Neuronal stem cell (in vitro differentiated cells): ENCODE results near the gene TSPAN4.

Source experiments
- DNase-seq: peaks from one replicate; pipeline ENCODE4 v3.0.0-alpha.2; 2013; ENCODE audit warnings: low spot score
- H2AFZ ChIP-seq: one replicate; pipeline ENCODE4 v1.6.1; 2013; ENCODE audit warnings: mild to moderate bottlenecking, low read length, inconsistent platforms
- H2AK5ac ChIP-seq: 2 replicates; pipeline ENCODE4 v1.6.1; 2013; ENCODE audit warnings: low read depth, mild to moderate bottlenecking, inconsistent platforms, low read length, moderate library complexity, mixed read lengths
- H2BK120ac ChIP-seq: 2 replicates; pipeline ENCODE4 v1.6.1; 2013; ENCODE audit warnings: low read depth, mild to moderate bottlenecking, inconsistent platforms, low read length, moderate library complexity, mixed read lengths
- H2BK12ac ChIP-seq: one replicate; pipeline ENCODE4 v1.6.1; 2013; ENCODE audit warnings: low read length, inconsistent platforms
- H2BK15ac ChIP-seq: 2 replicates; pipeline ENCODE4 v1.6.1; 2013; ENCODE audit warnings: mild to moderate bottlenecking, low read length, inconsistent platforms, mixed read lengths
- H2BK5ac ChIP-seq: one replicate; pipeline ENCODE4 v1.6.1; 2013; ENCODE audit warnings: inconsistent platforms, mild to moderate bottlenecking, low read length, moderate library complexity
- H3K14ac ChIP-seq: one replicate; pipeline ENCODE4 v1.6.1; 2013; ENCODE audit warnings: low read length, inconsistent platforms
- H3K18ac ChIP-seq: 2 replicates; pipeline ENCODE4 v1.6.1; 2013; ENCODE audit warnings: low read length, inconsistent platforms
- H3K23ac ChIP-seq: 2 replicates; pipeline ENCODE4 v1.6.1; 2013; ENCODE audit warnings: low read depth, mild to moderate bottlenecking, mixed read lengths, low read length, inconsistent platforms; ENCODE audit not compliant: poor library complexity
- H3K27ac ChIP-seq: replicated peaks from 3 replicates; pipeline ENCODE4 v1.5.1; 2013; ENCODE audit warnings: low read length, inconsistent platforms
- H3K27me3 ChIP-seq, 3 experiments: 2 replicates each; pipeline ENCODE4 v1.6.1; 2013; ENCODE audit warnings: low read length in 3 of 3, mild to moderate bottlenecking in 2 of 3, inconsistent platforms in 1 of 3, low read depth in 1 of 3, mixed read lengths in 1 of 3, moderate library complexity in 1 of 3; ENCODE audit not compliant: control insufficient read depth in 3 of 3, insufficient read depth in 3 of 3
- H3K36me3 ChIP-seq, 2 donors: replicated peaks in 1 of 2; 2 replicates each; pipeline ENCODE4 v1.6.1; 2013; ENCODE audit warnings: low read length in 2 of 2; ENCODE audit not compliant: control insufficient read depth in 2 of 2, insufficient read depth in 2 of 2
- H3K4ac ChIP-seq: 2 replicates; pipeline ENCODE4 v1.6.1; 2013; ENCODE audit warnings: inconsistent platforms, mild to moderate bottlenecking, low read length, moderate library complexity
- H3K4me1 ChIP-seq, 2 donors: 1 replicate in 1 of 2; 2 replicates in 1 of 2; pipeline ENCODE4 v1.6.1; 2013; ENCODE audit warnings: low read length in 2 of 2, low read depth in 1 of 2; ENCODE audit not compliant: control insufficient read depth in 2 of 2, insufficient read depth in 1 of 2
- H3K4me2 ChIP-seq: one replicate; pipeline ENCODE4 v1.6.1; 2013; ENCODE audit warnings: mild to moderate bottlenecking, low read length, inconsistent platforms; ENCODE audit not compliant: insufficient read depth, poor library complexity, severe bottlenecking
- H3K4me3 ChIP-seq, 2 donors: 2 replicates each; pipeline ENCODE4 v1.5.1; 2013; ENCODE audit warnings: low read length in 2 of 2, mild to moderate bottlenecking in 2 of 2, inconsistent platforms in 1 of 2, moderate library complexity in 1 of 2
- H3K79me1 ChIP-seq: one replicate; pipeline ENCODE4 v1.6.1; 2013; ENCODE audit warnings: low read depth, mild to moderate bottlenecking, inconsistent platforms, low read length, moderate library complexity
- H3K9ac ChIP-seq: one replicate; pipeline ENCODE4 v1.6.1; 2013; ENCODE audit warnings: mild to moderate bottlenecking, low read depth, low read length, inconsistent platforms; ENCODE audit not compliant: poor library complexity
- H3K9me3 ChIP-seq, 2 donors: replicated peaks in 1 of 2; 2 replicates each; pipeline versions ENCODE3 to v1.6.1; 2013; ENCODE audit warnings: low read length in 2 of 2, mild to moderate bottlenecking in 2 of 2, inconsistent platforms in 1 of 2, low read depth in 1 of 2, mixed read lengths in 1 of 2, moderate library complexity in 1 of 2; ENCODE audit not compliant: control insufficient read depth in 2 of 2, insufficient read depth in 1 of 2
- H4K8ac ChIP-seq: one replicate; pipeline ENCODE4 v1.6.1; 2013; ENCODE audit warnings: low read depth, mild to moderate bottlenecking, inconsistent platforms, low read length, moderate library complexity
- H4K91ac ChIP-seq: one replicate; pipeline ENCODE4 v1.6.1; 2013; ENCODE audit warnings: low read length, low read depth, mild to moderate bottlenecking, inconsistent platforms; ENCODE audit not compliant: poor library complexity
- WGBS, 2 donors: extraction: QIAGEN DNeasy Blood & Tissue Kit; methylation state at CpG; one replicate each; pipeline ENCODE4 v1.1.7; 2013; ENCODE audit warnings: missing lambda C conversion rate in 2 of 2, mixed read lengths in 1 of 2; ENCODE audit not compliant: insufficient read length in 2 of 2, insufficient replicate concordance in 1 of 2; ENCODE audit errors: extremely low coverage in 2 of 2; 5-methylcytosine and 5-hydroxymethylcytosine counted together

Gene TSPAN4

GRCh38 chr11:865462-866430 is 23.1 kb downstream of the TSPAN4 start:
- peak overlapping the region; percentile 46 for H2AK5ac ChIP-seq
- peaks cover 5% of the 10 kb centered on the region for H3K79me1 ChIP-seq
- no peak overlapping the region for H3K27ac ChIP-seq
- no peak overlapping the region for H3K4ac ChIP-seq
- H3K9me3 ChIP-seq, result no peaks in the 10 kb centered on the region
- DNase-seq, result no peak
- peaks cover 4 to 43% of the 10 kb centered on the region in 2 donors for H3K36me3 ChIP-seq
- no peak overlapping the region for H3K18ac ChIP-seq
- H4K8ac ChIP-seq, result no peak overlapping the region
- no peak overlapping the region for H2BK12ac ChIP-seq
- no peaks in the 10 kb centered on the region for H3K27me3 ChIP-seq
- no peak overlapping the region for H2AFZ ChIP-seq
- H3K4me1 ChIP-seq, result peaks cover 7 to 17% of the 10 kb centered on the region in 2 donors
- H3K23ac ChIP-seq, result no peak overlapping the region
- no CpG with 5 or more reads among the region's 41 CpGs for WGBS, 2 donors
- no peak overlapping the region for H2BK120ac ChIP-seq
- no peak overlapping the region for H2BK5ac ChIP-seq
- no peak overlapping the region for H3K14ac ChIP-seq
- no peak overlapping the region for H2BK15ac ChIP-seq
- H3K4me3 ChIP-seq, result no peak overlapping the region
- no peak overlapping the region for H4K91ac ChIP-seq
- H3K9ac ChIP-seq, result peak overlapping the region; percentile 70
- H3K4me2 ChIP-seq, result no peak overlapping the region

- no peak overlapping the region for H3K4me3 ChIP-seq
- no peak overlapping the region for H2AFZ ChIP-seq
- peaks cover 4 to 46% of the 10 kb centered on the region in 2 donors for H3K36me3 ChIP-seq
- peak overlapping the region; percentile 55 for H3K23ac ChIP-seq
- no peak overlapping the region for H2BK12ac ChIP-seq
- H3K79me1 ChIP-seq, result peaks cover 5% of the 10 kb centered on the region
- no peak overlapping the region for H2AK5ac ChIP-seq
- H3K27me3 ChIP-seq, result no peaks in the 10 kb centered on the region
- no peak overlapping the region for H2BK15ac ChIP-seq
- H3K4ac ChIP-seq, result no peak overlapping the region
- no peak overlapping the region for H4K91ac ChIP-seq
- H3K18ac ChIP-seq, result no peak overlapping the region
- H4K8ac ChIP-seq, result no peak overlapping the region
- no peak overlapping the region for H3K4me2 ChIP-seq
- H2BK5ac ChIP-seq, result no peak overlapping the region
- no peak for DNase-seq
- no peaks in the 10 kb centered on the region for H3K9me3 ChIP-seq
- peaks cover 7 to 17% of the 10 kb centered on the region in 2 donors for H3K4me1 ChIP-seq
- H3K14ac ChIP-seq, result no peak overlapping the region
- H2BK120ac ChIP-seq, result peak overlapping the region; percentile 47
- H3K9ac ChIP-seq, result no peak overlapping the region
- WGBS, 2 donors, result no CpG with 5 or more reads among the region's 14 CpGs
- no peak overlapping the region for H3K27ac ChIP-seq
Measured at GRCh38 chr11:866481-866880, 23.8 kb downstream of the TSPAN4 start.

GRCh38 chr11:867856-868358 is 25.3 kb downstream of the TSPAN4 start:
- peaks cover 4 to 42% of the 10 kb centered on the region in 2 donors for H3K36me3 ChIP-seq
- no peaks in the 10 kb centered on the region for H3K27me3 ChIP-seq
- H3K9ac ChIP-seq, result peak overlapping the region; percentile 44
- no peak overlapping the region for H3K23ac ChIP-seq
- DNase-seq, result no peak
- no CpG with 5 or more reads among the region's 8 CpGs for WGBS, 2 donors
- H2AFZ ChIP-seq, result no peak overlapping the region
- H3K4me3 ChIP-seq, result no peak overlapping the region
- peaks cover 5% of the 10 kb centered on the region for H3K79me1 ChIP-seq
- no peak overlapping the region for H2BK5ac ChIP-seq
- no peak overlapping the region for H3K18ac ChIP-seq
- H2BK120ac ChIP-seq, result no peak overlapping the region
- H3K27ac ChIP-seq, result no peak overlapping the region
- no peak overlapping the region for H3K4ac ChIP-seq
- H4K8ac ChIP-seq, result no peak overlapping the region
- H2BK15ac ChIP-seq, result no peak overlapping the region
- no peak overlapping the region for H4K91ac ChIP-seq
- no peak overlapping the region for H2BK12ac ChIP-seq
- H3K9me3 ChIP-seq, result no peaks in the 10 kb centered on the region
- H3K4me2 ChIP-seq, result no peak overlapping the region
- H3K4me1 ChIP-seq, result peaks cover 2 to 11% of the 10 kb centered on the region in 2 donors
- H2AK5ac ChIP-seq, result no peak overlapping the region
- H3K14ac ChIP-seq, result no peak overlapping the region

GRCh38 chr11:868394-868793 is 25.7 kb downstream of the TSPAN4 start:
- no peak overlapping the region for H3K4ac ChIP-seq
- H2BK120ac ChIP-seq, result no peak overlapping the region
- WGBS, 2 donors, result no CpG with 5 or more reads among the region's 17 CpGs
- H2AFZ ChIP-seq, result no peak overlapping the region
- no peak overlapping the region for H3K27ac ChIP-seq
- H4K91ac ChIP-seq, result no peak overlapping the region
- no peak overlapping the region for H3K14ac ChIP-seq
- no peak overlapping the region for H2AK5ac ChIP-seq
- no peak overlapping the region for H2BK15ac ChIP-seq
- H3K27me3 ChIP-seq, result no peaks in the 10 kb centered on the region
- no peak for DNase-seq
- H3K36me3 ChIP-seq, result peaks cover 4 to 40% of the 10 kb centered on the region in 2 donors
- H3K18ac ChIP-seq, result no peak overlapping the region
- peaks cover 5% of the 10 kb centered on the region for H3K79me1 ChIP-seq
- no peaks in the 10 kb centered on the region for H3K9me3 ChIP-seq
- no peak overlapping the region for H2BK12ac ChIP-seq
- H4K8ac ChIP-seq, result no peak overlapping the region
- H2BK5ac ChIP-seq, result peak overlapping the region; percentile 90
- H3K23ac ChIP-seq, result peak overlapping the region; percentile 85
- H3K4me1 ChIP-seq, result peaks cover 0 to 8% of the 10 kb centered on the region in 2 donors
- H3K4me3 ChIP-seq, result no peak overlapping the region
- no peak overlapping the region for H3K4me2 ChIP-seq
- H3K9ac ChIP-seq, result peak overlapping the region; percentile 44
